Natural killer cell treated with Interleukin-12 subunit alpha and Interleukin-12 subunit beta and Interleukin-15 and Interleukin-18, amount 100 ng/mL, for 72 hours (primary cell): ENCODE results near the gene SHH. TPM values are rescaled to one million over a fixed set of nuclear protein-coding genes. Genes with fewer than 3 reads are reported as not detected.
"Not testable (repeated sequence)": the region's sequence is repeated elsewhere in the genome, so short reads cannot be mapped to it uniquely, and the experiment has no call there.

ENCODE experiments used
- ATAC-seq, 2 donors: fragments of 150-1000 bp; cut with Tn5 transposase in 1 of 2; sonication (Bioruptor Pico), chemical (Tn5 transposase) in 1 of 2; 2 replicates each; pipeline ENCODE4 v1.10.0; 2021
- DNase-seq: peaks from one replicate; pipeline ENCODE4 v3.0.0; 2022; ENCODE audit warnings: low spot score
- H3K27ac Mint-ChIP-seq, 2 donors: 1 replicate in 1 of 2; 2 replicates in 1 of 2; pipeline ENCODE4 v1.8.0; 2022; ENCODE audit warnings: mixed read lengths in 2 of 2, mild to moderate bottlenecking in 1 of 2, moderate library complexity in 1 of 2
- H3K27me3 Mint-ChIP-seq, 2 donors: 1 replicate in 1 of 2; 2 replicates in 1 of 2; pipeline ENCODE4 v1.8.0; 2022; ENCODE audit warnings: mixed read lengths in 2 of 2
- H3K36me3 Mint-ChIP-seq: one replicate; pipeline ENCODE4 v1.8.0; 2022; ENCODE audit warnings: mixed read lengths
- H3K4me1 Mint-ChIP-seq, 2 donors: 1 replicate in 1 of 2; 2 replicates in 1 of 2; pipeline ENCODE4 v1.8.0; 2022; ENCODE audit warnings: low read depth in 2 of 2, mixed read lengths in 2 of 2, mild to moderate bottlenecking in 1 of 2
- H3K4me3 Mint-ChIP-seq: one replicate; pipeline ENCODE4 v1.8.0; 2022; ENCODE audit warnings: mixed read lengths
- H3K9me3 Mint-ChIP-seq: 2 replicates; pipeline ENCODE4 v1.8.0; 2022; ENCODE audit warnings: mixed read lengths
- total RNA-seq, 2 donors: library from RNA; stranded (reverse); gene quantifications; one replicate each; pipeline ENCODE4 v1.2.3, GENCODE V29; 2022

SHH gene
- total RNA-seq, 2 donors from 2014 or later: not detected

- DNase-seq (no peak), ATAC-seq (no peak)
- Mint-ChIP-seq H3K4me1 (no peaks in the 10 kb centered on the region), H3K4me3 (no peak overlapping the region), H3K9me3 (no peaks in the 10 kb centered on the region), H3K27ac (no peak overlapping the region), H3K36me3 (no peaks in the 10 kb centered on the region), H3K27me3 (peaks cover 0 to 18% of the 10 kb centered on the region in 2 donors)
These were observed 36.7 kb upstream of the SHH start for GRCh38 chr7:155848691-155849669.

GRCh38 chr7:155847821-155848435 is 35.7 kb upstream of the SHH start:
- no peaks in the 10 kb centered on the region for H3K9me3 Mint-ChIP-seq
- H3K4me3 Mint-ChIP-seq: no peak overlapping the region
- DNase-seq (no peak), ATAC-seq (no peak)
- H3K4me1 Mint-ChIP-seq: no peaks in the 10 kb centered on the region
- H3K27me3 Mint-ChIP-seq: peaks cover 0 to 12% of the 10 kb centered on the region in 2 donors
- H3K36me3 Mint-ChIP-seq: no peaks in the 10 kb centered on the region
- no peak overlapping the region for H3K27ac Mint-ChIP-seq

- H3K9me3 Mint-ChIP-seq: no peaks in the 10 kb centered on the region
- peaks cover 0 to 6% of the 10 kb centered on the region in 2 donors for H3K27me3 Mint-ChIP-seq
- H3K4me3 Mint-ChIP-seq: no peak overlapping the region
- no peak overlapping the region for H3K27ac Mint-ChIP-seq
- H3K4me1 Mint-ChIP-seq: no peaks in the 10 kb centered on the region
- H3K36me3 Mint-ChIP-seq: no peaks in the 10 kb centered on the region
- DNase-seq (no peak), ATAC-seq (no peak)
These were observed 34.7 kb upstream of the SHH start for GRCh38 chr7:155846936-155847335.

- DNase-seq (no peak), ATAC-seq (no peak)
- peaks cover 0 to 6% of the 10 kb centered on the region in 2 donors for H3K27me3 Mint-ChIP-seq
- H3K4me3 Mint-ChIP-seq: no peak overlapping the region
- no peaks in the 10 kb centered on the region for H3K9me3 Mint-ChIP-seq
- H3K4me1 Mint-ChIP-seq: no peaks in the 10 kb centered on the region
- no peak overlapping the region for H3K27ac Mint-ChIP-seq
- H3K36me3 Mint-ChIP-seq: no peaks in the 10 kb centered on the region
These were observed 33.9 kb upstream of the SHH start for GRCh38 chr7:155846156-155846555.

- Mint-ChIP-seq H3K27me3 (peaks cover 0 to under 1% of the 10 kb centered on the region in 2 donors), H3K36me3 (no peaks in the 10 kb centered on the region), H3K9me3 (no peaks in the 10 kb centered on the region), H3K4me1 (no peaks in the 10 kb centered on the region), H3K4me3 (no peak overlapping the region), H3K27ac (no peak overlapping the region)
- ATAC-seq: no peak
- no peak for DNase-seq
These were observed 33.0 kb upstream of the SHH start for GRCh38 chr7:155845226-155845625.

- DNase-seq: no peak
These were observed 32.3 kb upstream of the SHH start for GRCh38 chr7:155844526-155844925.

GRCh38 chr7:155844019-155844453 is 31.8 kb upstream of the SHH start:
- no peaks in the 10 kb centered on the region for H3K36me3 Mint-ChIP-seq
- no peak overlapping the region for H3K4me3 Mint-ChIP-seq
- no peak for ATAC-seq
- no peaks in the 10 kb centered on the region for H3K9me3 Mint-ChIP-seq
- H3K27me3 Mint-ChIP-seq: peaks cover 2 to 5% of the 10 kb centered on the region in 2 donors
- H3K27ac Mint-ChIP-seq: no peak overlapping the region
- no peak for DNase-seq
- no peaks in the 10 kb centered on the region for H3K4me1 Mint-ChIP-seq

More at GRCh38 chr7:155844526-155844925, 32.3 kb upstream of the SHH start:
- H3K36me3 Mint-ChIP-seq: no peaks in the 10 kb centered on the region
- H3K27me3 Mint-ChIP-seq: peaks cover 0 to under 1% of the 10 kb centered on the region in 2 donors
- H3K4me3 Mint-ChIP-seq: no peak overlapping the region
- ATAC-seq: no peak
- no peaks in the 10 kb centered on the region for H3K4me1 Mint-ChIP-seq
- H3K27ac Mint-ChIP-seq: no peak overlapping the region
- H3K9me3 Mint-ChIP-seq: no peaks in the 10 kb centered on the region

GRCh38 chr7:155843426-155844018 is 31.3 kb upstream of the SHH start:
- H3K4me1 Mint-ChIP-seq: no peaks in the 10 kb centered on the region
- H3K27me3 Mint-ChIP-seq: peaks cover 2 to 5% of the 10 kb centered on the region in 2 donors
- H3K9me3 Mint-ChIP-seq: no peaks in the 10 kb centered on the region
- no peaks in the 10 kb centered on the region for H3K36me3 Mint-ChIP-seq
- no peak overlapping the region for H3K4me3 Mint-ChIP-seq
- no peak for ATAC-seq
- no peak overlapping the region for H3K27ac Mint-ChIP-seq
- DNase-seq: peak; percentile 57

GRCh38 chr7:155842496-155843265 is 30.4 kb upstream of the SHH start:
- no peaks in the 10 kb centered on the region for H3K4me1 Mint-ChIP-seq
- DNase-seq (peak; percentile 18), ATAC-seq (no peak)
- no peak overlapping the region for H3K4me3 Mint-ChIP-seq
- no peaks in the 10 kb centered on the region for H3K9me3 Mint-ChIP-seq
- peaks cover 2 to 5% of the 10 kb centered on the region in 2 donors for H3K27me3 Mint-ChIP-seq
- H3K27ac Mint-ChIP-seq: no peak overlapping the region
- H3K36me3 Mint-ChIP-seq: no peaks in the 10 kb centered on the region

GRCh38 chr7:155840909-155841308 is 28.6 kb upstream of the SHH start:
- DNase-seq: no peak
- no peak overlapping the region for H3K27ac Mint-ChIP-seq

GRCh38 chr7:155840262-155840885 is 28.1 kb upstream of the SHH start:
- DNase-seq: peak; percentile 37
- Mint-ChIP-seq H3K27ac (no peak overlapping the region), H3K27me3 (peaks cover 2 to 5% of the 10 kb centered on the region in 2 donors), H3K36me3 (no peaks in the 10 kb centered on the region), H3K4me1 (no peaks in the 10 kb centered on the region), H3K9me3 (no peaks in the 10 kb centered on the region), H3K4me3 (no peak overlapping the region)
- no peak for ATAC-seq

More at GRCh38 chr7:155840909-155841308, 28.6 kb upstream of the SHH start:
- no peak for ATAC-seq
- Mint-ChIP-seq H3K9me3 (no peaks in the 10 kb centered on the region), H3K4me1 (no peaks in the 10 kb centered on the region), H3K27me3 (peaks cover 2 to 5% of the 10 kb centered on the region in 2 donors), H3K4me3 (no peak overlapping the region), H3K36me3 (no peaks in the 10 kb centered on the region)

- H3K27me3 Mint-ChIP-seq: peaks cover 2 to 5% of the 10 kb centered on the region in 2 donors
- H3K4me3 Mint-ChIP-seq: no peak overlapping the region
- no peaks in the 10 kb centered on the region for H3K4me1 Mint-ChIP-seq
- no peak overlapping the region for H3K27ac Mint-ChIP-seq
- DNase-seq (peak; percentile 16), ATAC-seq (no peak)
- H3K36me3 Mint-ChIP-seq: no peaks in the 10 kb centered on the region
- H3K9me3 Mint-ChIP-seq: no peaks in the 10 kb centered on the region
These were observed 27.2 kb upstream of the SHH start for GRCh38 chr7:155839461-155839860.

- H3K9me3 Mint-ChIP-seq, H3K27ac Mint-ChIP-seq, H3K4me1 Mint-ChIP-seq, DNase-seq, H3K4me3 Mint-ChIP-seq, ATAC-seq, H3K27me3 Mint-ChIP-seq, H3K36me3 Mint-ChIP-seq: not testable (repeated sequence)
These were observed 26.0 kb upstream of the SHH start for GRCh38 chr7:155838312-155838711.
